ENCODE data around the gene PPP5C. TPM values are rescaled to one million over a fixed set of nuclear protein-coding genes. Genes with fewer than 3 reads are reported as not detected.
A peak's percentile ranks its signal among the peaks of the same experiment; 100 is the strongest.

The PPP5C gene
- total and polyA plus RNA-seq, 4 donors: 19.0 to 50.5 (median 28.3) TPM

DNA sequence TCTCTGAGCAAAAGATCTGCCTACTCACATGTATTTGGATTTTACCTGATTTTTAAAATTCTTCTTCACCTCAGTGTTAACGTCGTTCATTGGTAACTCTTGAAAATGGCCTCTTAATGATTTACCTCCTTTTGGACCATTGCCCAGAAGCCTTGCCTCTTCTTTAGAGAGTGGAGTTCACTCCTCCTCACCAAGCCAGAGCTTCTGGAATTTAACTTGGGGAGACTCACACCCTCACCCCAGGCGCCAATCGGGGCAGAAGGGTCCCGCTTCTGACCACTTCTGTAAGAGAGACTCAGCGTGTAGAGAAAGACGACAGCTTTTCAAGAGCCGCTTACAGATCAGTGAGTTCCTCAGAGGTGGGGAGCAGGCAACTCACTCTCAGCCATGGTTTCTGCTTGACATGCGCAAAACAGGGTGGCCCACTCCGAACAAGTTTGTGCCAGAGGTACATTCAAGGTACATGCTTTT, 79.2 kb downstream of the PPP5C start (continued):
- no peak for TF ChIP-seq CTCF (IDR thresholded peaks at IDR 0.05; ENCODE audit: low read depth, low read length, missing input control)

- no peak overlapping the region for H3K27ac ChIP-seq (ENCODE audit: low read depth in 1 of 2, low read length in 2 of 2)
- peak; percentile 67 for DNase-seq (ENCODE audit: low spot score)
- WGBS: 2% methylated on average over 32 of the region's 32 CpGs
Observed at GRCh38 chr19:46426506-46427162, 79.7 kb downstream of the PPP5C start.

More at GRCh38 chr19:46426506-46427162, 79.7 kb downstream of the PPP5C start:
- TF ChIP-seq RAD21 (IDR thresholded peaks at IDR 0.05) (no peak), YY1 (IDR thresholded peaks at IDR 0.05) (peak; percentile 70), CTCF (IDR thresholded peaks at IDR 0.05; ENCODE audit: low read depth, low read length, missing input control) (no peak), FOXA1 (IDR thresholded peaks at IDR 0.05) (no peak), GABPA (IDR thresholded peaks at IDR 0.05 in 1 of 2, conservative IDR thresholded peaks at IDR 0.05 in 1 of 2) (no peak)
- TF ChIP-seq, protein P1, sequence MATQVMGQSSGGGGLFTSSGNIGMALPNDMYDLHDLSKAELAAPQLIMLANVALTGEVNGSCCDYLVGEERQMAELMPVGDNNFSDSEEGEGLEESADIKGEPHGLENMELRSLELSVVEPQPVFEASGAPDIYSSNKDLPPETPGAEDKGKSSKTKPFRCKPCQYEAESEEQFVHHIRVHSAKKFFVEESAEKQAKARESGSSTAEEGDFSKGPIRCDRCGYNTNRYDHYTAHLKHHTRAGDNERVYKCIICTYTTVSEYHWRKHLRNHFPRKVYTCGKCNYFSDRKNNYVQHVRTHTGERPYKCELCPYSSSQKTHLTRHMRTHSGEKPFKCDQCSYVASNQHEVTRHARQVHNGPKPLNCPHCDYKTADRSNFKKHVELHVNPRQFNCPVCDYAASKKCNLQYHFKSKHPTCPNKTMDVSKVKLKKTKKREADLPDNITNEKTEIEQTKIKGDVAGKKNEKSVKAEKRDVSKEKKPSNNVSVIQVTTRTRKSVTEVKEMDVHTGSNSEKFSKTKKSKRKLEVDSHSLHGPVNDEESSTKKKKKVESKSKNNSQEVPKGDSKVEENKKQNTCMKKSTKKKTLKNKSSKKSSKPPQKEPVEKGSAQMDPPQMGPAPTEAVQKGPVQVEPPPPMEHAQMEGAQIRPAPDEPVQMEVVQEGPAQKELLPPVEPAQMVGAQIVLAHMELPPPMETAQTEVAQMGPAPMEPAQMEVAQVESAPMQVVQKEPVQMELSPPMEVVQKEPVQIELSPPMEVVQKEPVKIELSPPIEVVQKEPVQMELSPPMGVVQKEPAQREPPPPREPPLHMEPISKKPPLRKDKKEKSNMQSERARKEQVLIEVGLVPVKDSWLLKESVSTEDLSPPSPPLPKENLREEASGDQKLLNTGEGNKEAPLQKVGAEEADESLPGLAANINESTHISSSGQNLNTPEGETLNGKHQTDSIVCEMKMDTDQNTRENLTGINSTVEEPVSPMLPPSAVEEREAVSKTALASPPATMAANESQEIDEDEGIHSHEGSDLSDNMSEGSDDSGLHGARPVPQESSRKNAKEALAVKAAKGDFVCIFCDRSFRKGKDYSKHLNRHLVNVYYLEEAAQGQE (IDR thresholded peaks at IDR 0.05): no peak
- Histone ChIP-seq H3K36me3 (ENCODE audit: control insufficient read depth in 4 of 4, insufficient read depth in 3 of 4, low read depth in 1 of 4, low read length in 3 of 4) (no peaks in the 10 kb centered on the region), H3K9me3 (ENCODE audit: control insufficient read depth in 4 of 4, low read length in 3 of 4) (no peaks in the 10 kb centered on the region), H3K9ac (ENCODE audit: low read depth in 1 of 2, low read length in 2 of 2) (peak overlapping the region in 1 of 2 donors; percentile 59), H3K4me3 (ENCODE audit: low read depth in 1 of 3, low read length in 3 of 3) (peak overlapping the region; percentile 8 to 65 (median 60)), H3K4me1 (ENCODE audit: control insufficient read depth in 4 of 4, insufficient read depth in 4 of 4, low read length in 3 of 4) (peaks cover 4 to 15% (median 10%) of the 10 kb centered on the region in 4 donors), H3K27me3 (ENCODE audit: control insufficient read depth in 4 of 4, insufficient read depth in 4 of 4, low read length in 3 of 4) (peaks cover 0 to 2% (median under 1%) of the 10 kb centered on the region in 4 donors)

Measured in liver (tissue), 9 donors.